ENCODE data around the gene ADGRV1. TPM values are rescaled to one million over a fixed set of nuclear protein-coding genes. Genes with fewer than 3 reads are reported as not detected.
A peak's percentile ranks its signal among the peaks of the same experiment; 100 is the strongest.

ADGRV1 gene
- total and polyA plus RNA-seq, 2 experiments from 2014 or later = 15.5 to 19.6 TPM

DNA sequence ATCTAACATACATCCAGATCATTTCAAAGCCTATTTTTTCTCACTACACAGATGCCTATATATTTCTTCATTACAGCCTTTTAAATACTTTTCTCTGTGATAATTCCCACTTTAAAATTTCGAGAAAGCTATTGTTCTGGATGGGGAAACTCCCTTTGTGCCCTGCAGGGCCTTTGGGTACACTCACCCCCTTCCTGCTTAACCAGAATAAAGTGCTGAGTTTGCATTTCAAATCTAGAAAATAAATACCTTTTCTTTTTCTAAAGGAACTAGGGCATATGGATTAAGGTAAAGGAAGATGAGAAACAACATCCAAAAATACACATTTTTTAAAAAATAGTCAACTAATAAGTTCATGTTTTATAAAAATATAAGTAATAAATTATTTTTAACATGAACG, 323.9 kb downstream of the ADGRV1 start:
- no peak overlapping the region for H3K27ac ChIP-seq
- no peak for TF ChIP-seq CTCF (IDR thresholded peaks at IDR 0.05; ENCODE audit: low read depth, low read length)
- no peaks in the 10 kb centered on the region for H3K27me3 ChIP-seq
- no peaks in the 10 kb centered on the region for H3K9me3 ChIP-seq (ENCODE audit: low read depth)
- peaks cover 14% of the 10 kb centered on the region for H3K4me1 ChIP-seq (ENCODE audit: low read depth)
- no peak overlapping the region for H3K4me3 ChIP-seq
- DNase-seq (ENCODE audit: low read depth in 1 of 2, low spot score in 1 of 2) = no peak
- H3K36me3 ChIP-seq = no peaks in the 10 kb centered on the region

DNA sequence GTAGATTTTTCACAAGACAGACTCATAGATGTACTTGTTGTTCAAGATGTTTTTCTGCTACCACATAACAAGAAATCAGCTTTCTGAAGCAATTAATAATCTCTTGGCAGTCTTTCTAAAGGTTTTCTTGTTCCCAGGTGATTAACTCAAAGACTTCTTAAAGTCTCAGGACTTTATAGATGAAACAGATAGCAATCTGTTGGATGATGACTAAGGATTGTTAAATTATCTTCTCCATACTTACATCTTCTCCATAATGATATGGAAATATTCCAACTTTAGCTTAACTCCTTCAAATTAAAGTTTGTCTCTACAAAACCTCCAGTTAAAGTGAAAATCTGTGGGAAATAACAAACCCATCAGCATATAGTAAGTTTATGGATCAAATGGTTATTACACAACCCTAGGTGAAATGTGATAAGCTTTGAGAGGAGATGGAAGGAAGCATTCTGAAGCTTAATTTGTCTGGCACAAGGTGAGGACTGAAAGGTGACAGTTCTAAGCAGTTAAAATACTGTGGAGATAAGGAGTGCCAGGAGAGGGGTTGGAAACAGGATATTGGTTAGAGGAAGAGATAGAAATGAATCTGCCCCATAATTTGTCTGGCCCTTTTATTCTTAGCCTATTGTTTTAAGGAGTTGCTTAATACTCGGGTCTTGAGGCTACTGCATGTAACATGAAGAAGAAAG, 326.7 kb downstream of the ADGRV1 start:
- peaks cover 9% of the 10 kb centered on the region for H3K4me1 ChIP-seq (ENCODE audit: low read depth)
- H3K27ac ChIP-seq = no peak overlapping the region
- TF ChIP-seq CTCF (IDR thresholded peaks at IDR 0.05; ENCODE audit: low read depth, low read length) = no peak
- no peaks in the 10 kb centered on the region for H3K9me3 ChIP-seq (ENCODE audit: low read depth)
- H3K36me3 ChIP-seq = no peaks in the 10 kb centered on the region
- no peak overlapping the region for H3K4me3 ChIP-seq
- DNase-seq (ENCODE audit: low read depth in 1 of 2, low spot score in 1 of 2) = no peak
- H3K27me3 ChIP-seq = no peaks in the 10 kb centered on the region

- H3K4me3 ChIP-seq = no peak overlapping the region
- DNase-seq (ENCODE audit: low read depth in 1 of 2, low spot score in 1 of 2) = no peak
- H3K9me3 ChIP-seq (ENCODE audit: low read depth) = no peaks in the 10 kb centered on the region
- H3K36me3 ChIP-seq = no peaks in the 10 kb centered on the region
- TF ChIP-seq CTCF (IDR thresholded peaks at IDR 0.05; ENCODE audit: low read depth, low read length) = no peak
- H3K4me1 ChIP-seq (ENCODE audit: low read depth) = peaks cover 9% of the 10 kb centered on the region
- no peaks in the 10 kb centered on the region for H3K27me3 ChIP-seq
- H3K27ac ChIP-seq = no peak overlapping the region
Measured at GRCh38 chr5:90886381-90886780, 327.8 kb downstream of the ADGRV1 start.

- DNase-seq (ENCODE audit: low read depth in 1 of 2, low spot score in 1 of 2) = peak in 1 of 2 donors; percentile 37
- Histone ChIP-seq H3K9me3 (ENCODE audit: low read depth) (no peaks in the 10 kb centered on the region), H3K4me1 (ENCODE audit: low read depth) (peaks cover 9% of the 10 kb centered on the region), H3K27me3 (no peaks in the 10 kb centered on the region), H3K27ac (no peak overlapping the region), H3K36me3 (no peaks in the 10 kb centered on the region), H3K4me3 (no peak overlapping the region)
- TF ChIP-seq CTCF (IDR thresholded peaks at IDR 0.05; ENCODE audit: low read depth, low read length) = no peak
Measured at GRCh38 chr5:90888511-90889324, 330.1 kb downstream of the ADGRV1 start.

DNA sequence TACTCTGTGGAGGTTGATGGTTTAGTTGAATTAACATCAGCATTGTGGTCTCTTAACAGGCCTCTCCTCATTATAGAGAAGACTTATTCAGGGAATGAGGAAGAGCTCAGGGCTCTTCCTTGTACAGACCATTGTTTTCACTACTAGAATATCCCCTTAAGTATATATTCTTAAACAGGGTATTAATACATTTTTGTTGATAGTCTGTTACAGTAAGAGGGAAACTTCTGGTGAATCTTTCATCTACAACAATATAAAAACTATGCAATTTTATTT, 330.7 kb downstream of the ADGRV1 start:
- Histone ChIP-seq H3K9me3 (ENCODE audit: low read depth) (no peaks in the 10 kb centered on the region), H3K27ac (no peak overlapping the region), H3K36me3 (no peaks in the 10 kb centered on the region), H3K4me3 (no peak overlapping the region), H3K4me1 (ENCODE audit: low read depth) (peaks cover 9% of the 10 kb centered on the region), H3K27me3 (no peaks in the 10 kb centered on the region)
- TF ChIP-seq CTCF (IDR thresholded peaks at IDR 0.05; ENCODE audit: low read depth, low read length) = no peak
- no peak for DNase-seq (ENCODE audit: low read depth in 1 of 2, low spot score in 1 of 2)
